Measurements from ENCODE around the gene PROKR2. TPM values are rescaled to one million over a fixed set of nuclear protein-coding genes. Genes with fewer than 3 reads are reported as not detected.

Gene PROKR2
- total RNA-seq, 4 donors from 2014 or later, result 0.83 TPM; not detected in 3

DNA sequence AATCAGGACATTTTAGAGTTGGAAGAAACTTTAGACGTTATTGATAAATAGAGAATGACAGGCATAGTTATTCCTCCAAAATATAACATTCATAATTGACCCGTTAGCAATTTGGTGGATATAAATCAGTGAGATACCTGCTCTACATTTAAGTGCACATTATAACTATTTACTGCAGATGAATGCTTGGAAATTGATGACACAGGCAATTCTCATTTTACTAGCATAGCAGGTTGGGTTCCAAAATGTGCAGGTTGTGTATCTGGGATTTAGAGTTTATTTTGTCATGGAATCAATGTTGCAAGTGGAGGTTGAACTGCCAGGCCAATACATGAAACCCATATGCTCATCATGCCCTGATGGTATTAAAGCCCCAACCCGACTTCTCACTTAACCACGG is 44.4 kb upstream of the PROKR2 start:
- Histone ChIP-seq H3K9me3 (no peaks in the 10 kb centered on the region), H3K4me3 (no peak overlapping the region), H3K36me3 (no peaks in the 10 kb centered on the region), H3K27ac (no peak overlapping the region), H3K27me3 (no peaks in the 10 kb centered on the region), H3K4me1 (no peaks in the 10 kb centered on the region)
- intact Hi-C loops (cut with DNase I; ENCODE audit: low total_unique reads), result no loop called here
- DNase-seq, result no peak
- TF ChIP-seq, protein P1, sequence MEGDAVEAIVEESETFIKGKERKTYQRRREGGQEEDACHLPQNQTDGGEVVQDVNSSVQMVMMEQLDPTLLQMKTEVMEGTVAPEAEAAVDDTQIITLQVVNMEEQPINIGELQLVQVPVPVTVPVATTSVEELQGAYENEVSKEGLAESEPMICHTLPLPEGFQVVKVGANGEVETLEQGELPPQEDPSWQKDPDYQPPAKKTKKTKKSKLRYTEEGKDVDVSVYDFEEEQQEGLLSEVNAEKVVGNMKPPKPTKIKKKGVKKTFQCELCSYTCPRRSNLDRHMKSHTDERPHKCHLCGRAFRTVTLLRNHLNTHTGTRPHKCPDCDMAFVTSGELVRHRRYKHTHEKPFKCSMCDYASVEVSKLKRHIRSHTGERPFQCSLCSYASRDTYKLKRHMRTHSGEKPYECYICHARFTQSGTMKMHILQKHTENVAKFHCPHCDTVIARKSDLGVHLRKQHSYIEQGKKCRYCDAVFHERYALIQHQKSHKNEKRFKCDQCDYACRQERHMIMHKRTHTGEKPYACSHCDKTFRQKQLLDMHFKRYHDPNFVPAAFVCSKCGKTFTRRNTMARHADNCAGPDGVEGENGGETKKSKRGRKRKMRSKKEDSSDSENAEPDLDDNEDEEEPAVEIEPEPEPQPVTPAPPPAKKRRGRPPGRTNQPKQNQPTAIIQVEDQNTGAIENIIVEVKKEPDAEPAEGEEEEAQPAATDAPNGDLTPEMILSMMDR (IDR thresholded peaks at IDR 0.05), result no peak
- no peak for TF ChIP-seq POLR2A (IDR thresholded peaks at IDR 0.05)

DNA sequence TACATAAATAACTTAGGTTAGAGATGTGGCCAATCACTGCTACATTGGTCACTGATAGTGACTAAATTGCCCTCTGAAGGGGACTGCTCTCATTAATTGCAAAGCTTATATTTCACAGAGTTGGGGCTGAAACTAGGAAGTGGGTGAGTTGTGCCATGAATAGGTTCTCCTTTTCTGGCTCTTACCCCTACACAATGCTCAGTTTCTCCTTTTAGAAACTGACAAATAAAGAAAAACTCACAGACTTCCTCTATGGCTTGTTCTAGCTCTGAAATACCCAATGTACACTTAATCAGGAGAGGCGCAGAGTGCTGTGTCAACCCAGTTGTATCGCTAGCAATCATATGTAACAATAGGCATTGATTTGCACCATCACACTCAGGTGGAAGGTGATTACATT is 41.2 kb upstream of the PROKR2 start:
- TF ChIP-seq POLR2A (IDR thresholded peaks at IDR 0.05), result no peak
- TF ChIP-seq, protein P1 (IDR thresholded peaks at IDR 0.05), result no peak
- no peaks in the 10 kb centered on the region for H3K36me3 ChIP-seq
- no peak for DNase-seq
- no peaks in the 10 kb centered on the region for H3K4me1 ChIP-seq
- H3K27ac ChIP-seq, result no peak overlapping the region
- H3K27me3 ChIP-seq, result no peaks in the 10 kb centered on the region
- intact Hi-C loops (cut with DNase I; ENCODE audit: low total_unique reads), result no loop called here
- no peak overlapping the region for H3K4me3 ChIP-seq
- H3K9me3 ChIP-seq, result no peaks in the 10 kb centered on the region

DNA sequence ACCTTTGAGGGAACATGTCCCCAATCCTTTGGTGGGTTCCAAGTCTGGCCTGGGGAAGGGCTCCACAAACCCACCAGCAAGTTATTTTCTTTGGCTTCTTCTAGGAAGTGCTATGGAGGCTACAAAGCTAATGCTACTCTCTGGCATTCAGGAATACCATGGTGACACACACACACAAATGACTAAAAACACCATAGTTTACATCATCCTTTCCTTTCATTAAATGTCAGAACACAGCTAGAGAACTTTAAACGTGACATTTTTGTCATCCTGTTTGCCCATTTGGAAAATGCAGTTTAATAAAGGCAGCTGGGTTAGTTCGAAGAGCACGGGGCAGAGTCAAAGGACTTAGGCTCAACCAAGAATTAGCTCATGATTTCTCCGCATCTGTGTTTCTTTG is 40.2 kb upstream of the PROKR2 start:
- H3K9me3 ChIP-seq, result no peaks in the 10 kb centered on the region
- no peaks in the 10 kb centered on the region for H3K36me3 ChIP-seq
- no peaks in the 10 kb centered on the region for H3K27me3 ChIP-seq
- no peak overlapping the region for H3K4me3 ChIP-seq
- TF ChIP-seq, protein P1 (IDR thresholded peaks at IDR 0.05), result no peak
- TF ChIP-seq POLR2A (IDR thresholded peaks at IDR 0.05), result no peak
- H3K27ac ChIP-seq, result no peak overlapping the region
- DNase-seq, result no peak
- intact Hi-C loops (cut with DNase I; ENCODE audit: low total_unique reads), result no loop called here
- no peaks in the 10 kb centered on the region for H3K4me1 ChIP-seq

DNA sequence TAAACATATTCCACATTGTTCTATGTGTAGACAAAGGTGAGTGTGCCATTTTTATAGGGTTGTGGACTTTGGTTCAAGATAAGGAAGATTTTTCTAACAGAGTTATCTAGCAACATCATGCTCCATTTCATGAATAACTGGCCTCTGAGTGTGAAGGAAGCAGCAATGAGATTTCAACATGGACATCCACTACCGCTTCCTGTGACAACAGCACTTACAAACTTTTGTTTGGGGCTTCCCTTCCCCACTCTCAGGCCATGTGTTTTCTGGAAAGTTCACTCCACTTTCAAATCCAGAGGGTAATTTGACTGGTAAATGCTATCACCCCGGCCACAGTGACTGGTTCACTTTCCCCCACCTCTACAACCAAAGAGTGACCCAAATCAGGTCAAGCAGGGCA is 38.1 kb upstream of the PROKR2 start:
- H3K9me3 ChIP-seq, result no peaks in the 10 kb centered on the region
- no peak for DNase-seq
- H3K27me3 ChIP-seq, result no peaks in the 10 kb centered on the region
- no peak for TF ChIP-seq POLR2A (IDR thresholded peaks at IDR 0.05)
- TF ChIP-seq, protein P1 (IDR thresholded peaks at IDR 0.05), result no peak
- no peaks in the 10 kb centered on the region for H3K36me3 ChIP-seq
- no peak overlapping the region for H3K4me3 ChIP-seq
- intact Hi-C loops (cut with DNase I; ENCODE audit: low total_unique reads), result no loop called here
- H3K4me1 ChIP-seq, result no peaks in the 10 kb centered on the region
- no peak overlapping the region for H3K27ac ChIP-seq

DNA sequence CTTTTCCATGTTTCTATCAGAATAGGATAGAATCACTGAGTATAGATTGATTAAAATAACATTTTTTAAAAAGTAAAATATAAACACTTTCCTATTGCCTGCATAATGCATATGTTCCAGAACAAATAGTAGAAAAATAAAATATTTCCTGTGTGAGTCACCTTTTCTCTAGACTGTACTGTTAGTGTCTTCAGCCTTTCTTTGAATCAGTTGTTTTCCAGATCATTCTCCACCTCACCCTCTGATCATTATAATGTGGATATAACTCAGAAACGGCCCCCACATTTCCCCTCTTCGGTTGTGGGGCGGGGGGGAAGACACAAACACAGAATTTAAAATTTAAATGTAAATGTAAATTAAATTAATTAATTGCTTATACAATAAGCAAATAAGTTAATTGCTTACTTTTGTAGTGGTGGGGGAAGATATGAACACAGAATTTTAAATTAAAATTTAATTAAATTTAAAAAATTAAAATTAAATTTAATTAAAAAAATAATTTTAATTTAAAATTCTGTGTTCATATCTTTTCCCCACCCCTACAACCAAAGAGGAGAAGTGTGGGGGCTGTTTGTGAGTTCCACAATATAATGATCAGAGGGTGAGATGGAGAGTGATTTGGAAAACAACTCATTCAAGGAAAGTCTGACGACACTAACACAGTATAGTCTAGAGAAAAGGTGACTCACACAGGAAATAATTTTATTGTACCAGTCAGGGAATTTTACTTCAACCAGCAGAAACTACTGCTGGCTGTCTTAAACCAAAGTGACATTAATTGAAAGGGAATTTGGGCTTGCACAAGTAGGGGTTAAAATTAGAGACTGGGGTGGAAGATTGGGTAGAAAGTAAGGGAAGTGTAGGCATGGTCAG is 37.1 kb upstream of the PROKR2 start:
- H3K27me3 ChIP-seq, result no peaks in the 10 kb centered on the region
- H3K9me3 ChIP-seq, result no peaks in the 10 kb centered on the region
- H3K4me1 ChIP-seq, result no peaks in the 10 kb centered on the region
- intact Hi-C loops (cut with DNase I; ENCODE audit: low total_unique reads), result no loop called here
- H3K4me3 ChIP-seq, result no peak overlapping the region
- no peaks in the 10 kb centered on the region for H3K36me3 ChIP-seq
- DNase-seq, result no peak
- no peak overlapping the region for H3K27ac ChIP-seq
- TF ChIP-seq, protein P1 (IDR thresholded peaks at IDR 0.05), result no peak
- no peak for TF ChIP-seq POLR2A (IDR thresholded peaks at IDR 0.05)
